Endothelial cell of umbilical vein (primary cell): ENCODE measurements around the gene METTL16.

Experiments used
- CTCF ChIP-seq, 2 donors: IDR thresholded peaks; 1 replicate in 1 of 2; 2 replicates in 1 of 2; pipeline ENCODE4 v1.5.1; 2011; ENCODE audit warnings: low read length in 2 of 2, mild to moderate bottlenecking in 2 of 2, moderate library complexity in 2 of 2, control low read depth in 1 of 2, inconsistent platforms in 1 of 2, low read depth in 1 of 2; ENCODE audit not compliant: insufficient read depth in 1 of 2; ENCODE audit errors: extremely low read depth in 1 of 2
- EZH2 ChIP-seq: IDR thresholded peaks from 2 replicates; pipeline ENCODE4 v1.6.1; 2012; ENCODE audit warnings: borderline replicate concordance, low read depth, mild to moderate bottlenecking, moderate library complexity, low read length, inconsistent platforms; ENCODE audit not compliant: severe bottlenecking
- GATA2 ChIP-seq: IDR thresholded peaks from 2 replicates; pipeline ENCODE4 v1.7.0; 2011; ENCODE audit warnings: low read depth, mild to moderate bottlenecking, moderate library complexity, mixed read lengths, low read length; ENCODE audit not compliant: insufficient read length, insufficient read depth
- MAX ChIP-seq: IDR thresholded peaks from 2 replicates; pipeline ENCODE4 v1.6.1; 2011; ENCODE audit not compliant: insufficient read depth, insufficient read length
- POLR2A ChIP-seq: IDR thresholded peaks from 2 replicates; pipeline ENCODE4 v1.6.1; 2012; ENCODE audit warnings: low read depth, mild to moderate bottlenecking, control low read depth, low read length

DNA sequence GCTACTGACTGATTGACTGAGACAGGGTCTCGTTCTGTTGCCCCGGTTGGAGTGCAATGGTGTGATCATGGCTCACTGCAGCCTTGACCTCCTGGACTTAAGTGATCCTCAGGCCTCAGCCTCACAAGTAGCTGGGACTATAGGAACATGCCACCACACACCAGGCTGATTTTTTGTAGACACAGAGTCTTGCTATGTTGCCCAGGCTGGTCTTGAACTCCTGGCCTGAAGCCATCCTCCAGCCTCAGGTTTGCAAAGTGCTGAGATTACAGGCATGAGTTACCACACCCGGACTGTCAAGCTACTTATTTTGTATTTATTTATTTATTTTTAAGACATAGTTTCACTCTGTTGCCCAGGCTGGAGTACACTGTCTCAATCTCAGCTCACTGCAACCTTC is 55.2 kb downstream of the METTL16 start:
- TF ChIP-seq CTCF (IDR thresholded peaks at IDR 0.05; ENCODE audit: extremely low read depth in 1 of 2, insufficient read depth in 1 of 2, low read depth in 1 of 2, low read length in 2 of 2): no peak
- TF ChIP-seq POLR2A: no peak
- TF ChIP-seq MAX: no peak
- TF ChIP-seq GATA2: no peak
- TF ChIP-seq EZH2: no peak
